HepG2 (cell line): Measurements from ENCODE around the gene FUOM. TPM values are rescaled to one million over a fixed set of nuclear protein-coding genes. Genes with fewer than 3 reads are reported as not detected.

Experiments
- CREB1 ChIP-seq, 2 experiments: fragments of 450-650 bp in 1 of 2; IDR thresholded peaks; 2 replicates each; pipeline ENCODE4 v1.6.1; 2016 to 2017; ENCODE audit warnings: control low read depth in 1 of 2, mild to moderate bottlenecking in 1 of 2, missing compliant biosample characterization in 1 of 2, missing genetic modification characterization in 1 of 2
- HIVEP1 ChIP-seq: sonication (generic); formaldehyde crosslinking; IDR thresholded peaks from 2 replicates; pipeline ENCODE4 v1.4.0; 2020; ENCODE audit warnings: mild to moderate bottlenecking, missing genetic modification reagents
- MED1 ChIP-seq: sonication (generic); formaldehyde crosslinking; IDR thresholded peaks from 2 replicates; pipeline ENCODE4 v1.4.0; 2020; ENCODE audit warnings: missing genetic modification reagents
- PITX1 ChIP-seq: sonication (generic); formaldehyde crosslinking; IDR thresholded peaks from 2 replicates; pipeline ENCODE4 v1.5.1; 2020; ENCODE audit warnings: mild to moderate bottlenecking, missing genetic modification reagents
- TP53 ChIP-seq: sonication (generic); formaldehyde crosslinking; conservative IDR thresholded peaks from 2 replicates; pipeline ENCODE4 v1.4.0; 2020; ENCODE audit warnings: missing genetic modification reagents
- ZC3H13 ChIP-seq: sonication (generic); formaldehyde crosslinking; IDR thresholded peaks from 2 replicates; pipeline ENCODE4 v1.8.1; 2023; ENCODE audit warnings: mild to moderate bottlenecking, missing genetic modification reagents, moderate library complexity
- ZNF3 ChIP-seq: IDR thresholded peaks from 2 replicates; pipeline ENCODE4 v1.7.0; 2017; ENCODE audit warnings: inconsistent platforms
- ZNF317 ChIP-seq: sonication (generic); formaldehyde crosslinking; IDR thresholded peaks from 2 replicates; pipeline ENCODE4 v1.5.0; 2020; ENCODE audit warnings: mild to moderate bottlenecking, missing genetic modification reagents
- ZNF549 ChIP-seq: sonication (generic); formaldehyde crosslinking; IDR thresholded peaks from 2 replicates; pipeline ENCODE4 v1.5.0; 2020; ENCODE audit warnings: missing genetic modification reagents
- ZNF782 ChIP-seq: sonication (generic); formaldehyde crosslinking; IDR thresholded peaks from 2 replicates; pipeline ENCODE4 v1.4.0; 2020; ENCODE audit warnings: missing genetic modification reagents, mild to moderate bottlenecking, borderline replicate concordance
- ZZZ3 ChIP-seq: sonication (generic); formaldehyde crosslinking; IDR thresholded peaks from 2 replicates; pipeline ENCODE4 v1.4.0; 2020; ENCODE audit warnings: missing genetic modification reagents, mild to moderate bottlenecking, borderline replicate concordance
- polyA plus RNA-seq, 8 experiments: library from polyadenylated mRNA; depleted of rRNA in 3 of 8; stranded (reverse) in 7 of 8; unstranded in 1 of 8; fragments of >200 nt; fragmentation: Illumina TruSeq in 4 of 8; extraction: Trizol in 4 of 8; gene quantifications; 2 replicates each; pipeline versions ENCODE4 v1.2.1 to v1.2.3, GENCODE V29; 2011 to 2016; ENCODE audit warnings: low read depth in 4 of 8, missing spikeins in 1 of 8, mixed read lengths in 1 of 8; ENCODE audit not compliant: insufficient read depth in 1 of 8
- total RNA-seq, 5 experiments: library from RNA; depleted of rRNA; stranded (reverse); fragments of >200 nt; fragmentation: Illumina TruSeq; extraction: Trizol; gene quantifications; 2 replicates each; pipeline ENCODE4 v1.2.3, GENCODE V29; 2016; ENCODE audit warnings: low read depth in 1 of 5
- TF ChIP-seq, protein P1 (sequence below): sonication (generic); formaldehyde crosslinking; IDR thresholded peaks from 2 replicates; pipeline ENCODE4 v1.5.0; 2020; ENCODE audit warnings: missing genetic modification reagents
- TF ChIP-seq, protein P2 (sequence below): sonication (generic); formaldehyde crosslinking; IDR thresholded peaks from 2 replicates; pipeline ENCODE4 v1.8.1; 2022; ENCODE audit warnings: low read depth, mild to moderate bottlenecking, missing genetic modification reagents
- TF ChIP-seq, protein P3 (sequence below): sonication (generic); formaldehyde crosslinking; IDR thresholded peaks from 2 replicates; pipeline ENCODE4 v1.4.0; 2020; ENCODE audit warnings: missing genetic modification reagents
- TF ChIP-seq, protein P4 (sequence below): sonication (generic); IDR thresholded peaks from 2 replicates; pipeline ENCODE4 v1.6.1; 2016; ENCODE audit warnings: low read depth, borderline replicate concordance
- TF ChIP-seq, protein P5 (sequence below): sonication (generic); formaldehyde crosslinking; IDR thresholded peaks from 2 replicates; pipeline ENCODE4 v1.4.0; 2020; ENCODE audit warnings: missing genetic modification reagents
- TF ChIP-seq, protein P6 (sequence below): IDR thresholded peaks from 2 replicates; pipeline ENCODE4 v1.6.1; 2016; ENCODE audit warnings: low read depth, control low read depth
- TF ChIP-seq, protein P7 (sequence below): sonication (generic); formaldehyde crosslinking; IDR thresholded peaks from 2 replicates; pipeline ENCODE4 v1.8.1; 2023; ENCODE audit warnings: mild to moderate bottlenecking, missing genetic modification reagents, borderline replicate concordance

FUOM gene
- total and polyA plus RNA-seq, 2 of the 13 experiments (the other 11 are each of a cell fraction or from before 2014, with no cell fraction given) = 27.5 to 60.4 TPM

DNA sequence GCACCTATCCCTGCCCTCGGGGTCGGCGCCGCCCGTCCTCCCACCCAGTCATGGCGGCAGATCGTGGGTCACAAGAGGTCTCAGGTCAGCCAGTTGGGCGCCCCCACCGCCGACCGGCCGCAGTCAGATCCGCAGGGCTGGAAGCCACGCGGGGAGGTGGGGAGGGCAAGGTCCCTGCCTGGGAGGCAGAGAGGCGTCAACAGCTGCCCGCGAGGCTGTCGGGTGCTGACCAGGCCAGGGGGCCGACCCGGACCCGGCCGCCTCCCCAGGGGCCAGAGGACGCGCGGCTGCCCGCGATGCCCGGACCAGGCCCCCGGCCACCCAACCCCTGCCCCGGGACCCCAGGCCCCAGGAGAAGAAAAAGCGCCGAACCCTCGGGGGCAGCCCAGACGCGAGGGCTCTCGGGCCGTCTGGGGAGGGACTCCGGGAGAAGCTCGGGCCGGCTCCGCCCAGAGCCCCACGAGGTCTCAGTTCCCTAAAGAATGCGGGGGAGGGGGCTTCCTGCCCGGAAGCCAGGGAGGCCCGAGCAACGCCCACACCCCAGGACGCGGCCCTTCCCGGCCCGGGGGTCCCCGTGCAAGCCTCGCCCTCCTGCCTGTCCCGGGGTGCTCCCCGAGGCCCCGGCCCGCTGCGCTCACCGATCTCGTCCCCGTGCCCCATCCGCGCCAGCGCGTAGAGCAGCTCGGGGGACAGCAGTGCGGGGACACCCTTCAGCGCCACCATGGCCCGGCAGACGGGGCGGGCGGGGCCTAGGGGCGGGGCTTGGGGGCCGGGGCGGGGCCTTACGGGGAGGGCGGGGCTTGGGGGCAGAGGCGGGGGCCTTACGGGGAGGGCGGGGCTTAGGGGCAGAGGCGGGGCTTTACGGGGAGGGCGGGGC lies at the start of gene FUOM (continued):
- TF ChIP-seq, protein P1, sequence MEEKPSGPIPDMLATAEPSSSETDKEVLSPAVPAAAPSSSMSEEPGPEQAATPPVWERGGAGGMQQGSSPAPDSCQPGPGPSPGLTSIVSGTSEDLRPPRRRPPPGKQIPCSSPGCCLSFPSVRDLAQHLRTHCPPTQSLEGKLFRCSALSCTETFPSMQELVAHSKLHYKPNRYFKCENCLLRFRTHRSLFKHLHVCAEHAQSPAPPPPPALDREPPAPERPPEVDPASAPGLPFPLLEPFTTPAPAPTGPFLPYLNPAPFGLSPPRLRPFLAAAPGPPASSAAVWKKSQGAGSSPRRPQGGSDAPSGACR (CRISPR knock-in tag) = no peak
- TF ChIP-seq, protein P2, sequence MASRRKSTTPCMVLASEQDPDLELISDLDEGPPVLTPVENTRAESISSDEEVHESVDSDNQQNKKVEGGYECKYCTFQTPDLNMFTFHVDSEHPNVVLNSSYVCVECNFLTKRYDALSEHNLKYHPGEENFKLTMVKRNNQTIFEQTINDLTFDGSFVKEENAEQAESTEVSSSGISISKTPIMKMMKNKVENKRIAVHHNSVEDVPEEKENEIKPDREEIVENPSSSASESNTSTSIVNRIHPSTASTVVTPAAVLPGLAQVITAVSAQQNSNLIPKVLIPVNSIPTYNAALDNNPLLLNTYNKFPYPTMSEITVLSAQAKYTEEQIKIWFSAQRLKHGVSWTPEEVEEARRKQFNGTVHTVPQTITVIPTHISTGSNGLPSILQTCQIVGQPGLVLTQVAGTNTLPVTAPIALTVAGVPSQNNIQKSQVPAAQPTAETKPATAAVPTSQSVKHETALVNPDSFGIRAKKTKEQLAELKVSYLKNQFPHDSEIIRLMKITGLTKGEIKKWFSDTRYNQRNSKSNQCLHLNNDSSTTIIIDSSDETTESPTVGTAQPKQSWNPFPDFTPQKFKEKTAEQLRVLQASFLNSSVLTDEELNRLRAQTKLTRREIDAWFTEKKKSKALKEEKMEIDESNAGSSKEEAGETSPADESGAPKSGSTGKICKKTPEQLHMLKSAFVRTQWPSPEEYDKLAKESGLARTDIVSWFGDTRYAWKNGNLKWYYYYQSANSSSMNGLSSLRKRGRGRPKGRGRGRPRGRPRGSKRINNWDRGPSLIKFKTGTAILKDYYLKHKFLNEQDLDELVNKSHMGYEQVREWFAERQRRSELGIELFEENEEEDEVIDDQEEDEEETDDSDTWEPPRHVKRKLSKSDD (CRISPR knock-in tag) = peak; percentile 17; the same call in 1 of the 2 replicates
- TF ChIP-seq TP53 (CRISPR knock-in tag) (no peak), ZC3H13 (CRISPR knock-in tag) (no peak), ZNF549 (CRISPR knock-in tag) (no peak), ZNF317 (CRISPR knock-in tag) (no peak), HIVEP1 (CRISPR knock-in tag) (no peak), PITX1 (CRISPR knock-in tag) (no peak), MED1 (CRISPR knock-in tag) (no peak), ZNF782 (CRISPR knock-in tag) (no peak), ZNF3 (CRISPR knock-in tag) (no peak), ZZZ3 (CRISPR knock-in tag) (no peak), CREB1 (IDR thresholded peaks at IDR 0.05) (no peak), CREB1 (CRISPR knock-in tag; IDR thresholded peaks at IDR 0.05) (no peak)
- TF ChIP-seq, protein P3, sequence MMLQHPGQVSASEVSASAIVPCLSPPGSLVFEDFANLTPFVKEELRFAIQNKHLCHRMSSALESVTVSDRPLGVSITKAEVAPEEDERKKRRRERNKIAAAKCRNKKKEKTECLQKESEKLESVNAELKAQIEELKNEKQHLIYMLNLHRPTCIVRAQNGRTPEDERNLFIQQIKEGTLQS (CRISPR knock-in tag) = no peak
- TF ChIP-seq, protein P4, sequence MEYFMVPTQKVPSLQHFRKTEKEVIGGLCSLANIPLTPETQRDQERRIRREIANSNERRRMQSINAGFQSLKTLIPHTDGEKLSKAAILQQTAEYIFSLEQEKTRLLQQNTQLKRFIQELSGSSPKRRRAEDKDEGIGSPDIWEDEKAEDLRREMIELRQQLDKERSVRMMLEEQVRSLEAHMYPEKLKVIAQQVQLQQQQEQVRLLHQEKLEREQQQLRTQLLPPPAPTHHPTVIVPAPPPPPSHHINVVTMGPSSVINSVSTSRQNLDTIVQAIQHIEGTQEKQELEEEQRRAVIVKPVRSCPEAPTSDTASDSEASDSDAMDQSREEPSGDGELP = no peak; the same call in 1 of the 2 replicates
- TF ChIP-seq, protein P5, sequence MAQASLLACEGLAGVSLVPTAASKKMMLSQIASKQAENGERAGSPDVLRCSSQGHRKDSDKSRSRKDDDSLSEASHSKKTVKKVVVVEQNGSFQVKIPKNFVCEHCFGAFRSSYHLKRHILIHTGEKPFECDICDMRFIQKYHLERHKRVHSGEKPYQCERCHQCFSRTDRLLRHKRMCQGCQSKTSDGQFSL (CRISPR knock-in tag) = no peak
- TF ChIP-seq, protein P6, sequence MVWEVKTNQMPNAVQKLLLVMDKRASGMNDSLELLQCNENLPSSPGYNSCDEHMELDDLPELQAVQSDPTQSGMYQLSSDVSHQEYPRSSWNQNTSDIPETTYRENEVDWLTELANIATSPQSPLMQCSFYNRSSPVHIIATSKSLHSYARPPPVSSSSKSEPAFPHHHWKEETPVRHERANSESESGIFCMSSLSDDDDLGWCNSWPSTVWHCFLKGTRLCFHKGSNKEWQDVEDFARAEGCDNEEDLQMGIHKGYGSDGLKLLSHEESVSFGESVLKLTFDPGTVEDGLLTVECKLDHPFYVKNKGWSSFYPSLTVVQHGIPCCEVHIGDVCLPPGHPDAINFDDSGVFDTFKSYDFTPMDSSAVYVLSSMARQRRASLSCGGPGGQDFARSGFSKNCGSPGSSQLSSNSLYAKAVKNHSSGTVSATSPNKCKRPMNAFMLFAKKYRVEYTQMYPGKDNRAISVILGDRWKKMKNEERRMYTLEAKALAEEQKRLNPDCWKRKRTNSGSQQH (CRISPR knock-in tag) = no peak
- TF ChIP-seq, protein P7, sequence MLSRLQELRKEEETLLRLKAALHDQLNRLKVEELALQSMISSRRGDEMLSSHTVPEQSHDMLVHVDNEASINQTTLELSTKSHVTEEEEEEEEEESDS (CRISPR knock-in tag) = no peak
